Measurements from ENCODE around the gene CRACR2A.
A peak's percentile ranks its signal among the peaks of the same experiment; 100 is the strongest.

The CRACR2A gene

DNA sequence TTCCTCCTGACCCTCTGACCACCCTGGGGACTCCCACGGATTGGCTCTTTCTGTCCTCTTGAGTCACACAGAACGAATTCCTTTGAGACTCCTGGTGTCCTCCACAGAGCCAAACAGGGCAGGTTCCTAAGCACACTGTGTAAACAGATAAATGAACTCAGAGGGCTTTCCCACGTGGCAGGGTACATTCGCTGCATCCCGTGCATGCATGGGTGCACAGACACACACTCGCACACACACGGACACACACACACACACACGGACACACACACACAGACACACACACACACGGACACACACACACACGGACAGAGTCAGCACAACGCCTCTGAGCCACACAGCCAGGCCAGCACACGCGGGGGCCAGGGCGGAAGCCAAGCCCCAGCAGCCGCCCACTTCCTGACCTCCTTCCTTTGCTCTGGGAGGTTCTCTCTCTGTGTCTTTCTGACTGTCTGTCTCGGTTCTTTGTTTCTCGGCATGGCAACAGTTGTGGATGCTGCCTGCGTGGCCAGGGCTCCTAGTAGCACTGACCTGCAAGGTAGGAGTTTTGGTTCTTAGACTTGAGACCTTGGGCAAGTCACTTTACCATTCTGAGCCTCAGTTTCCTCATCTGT, 706 bp downstream of the CRACR2A start:
- peak; percentile 52 for DNase-seq (ENCODE audit: low read depth)

DNA sequence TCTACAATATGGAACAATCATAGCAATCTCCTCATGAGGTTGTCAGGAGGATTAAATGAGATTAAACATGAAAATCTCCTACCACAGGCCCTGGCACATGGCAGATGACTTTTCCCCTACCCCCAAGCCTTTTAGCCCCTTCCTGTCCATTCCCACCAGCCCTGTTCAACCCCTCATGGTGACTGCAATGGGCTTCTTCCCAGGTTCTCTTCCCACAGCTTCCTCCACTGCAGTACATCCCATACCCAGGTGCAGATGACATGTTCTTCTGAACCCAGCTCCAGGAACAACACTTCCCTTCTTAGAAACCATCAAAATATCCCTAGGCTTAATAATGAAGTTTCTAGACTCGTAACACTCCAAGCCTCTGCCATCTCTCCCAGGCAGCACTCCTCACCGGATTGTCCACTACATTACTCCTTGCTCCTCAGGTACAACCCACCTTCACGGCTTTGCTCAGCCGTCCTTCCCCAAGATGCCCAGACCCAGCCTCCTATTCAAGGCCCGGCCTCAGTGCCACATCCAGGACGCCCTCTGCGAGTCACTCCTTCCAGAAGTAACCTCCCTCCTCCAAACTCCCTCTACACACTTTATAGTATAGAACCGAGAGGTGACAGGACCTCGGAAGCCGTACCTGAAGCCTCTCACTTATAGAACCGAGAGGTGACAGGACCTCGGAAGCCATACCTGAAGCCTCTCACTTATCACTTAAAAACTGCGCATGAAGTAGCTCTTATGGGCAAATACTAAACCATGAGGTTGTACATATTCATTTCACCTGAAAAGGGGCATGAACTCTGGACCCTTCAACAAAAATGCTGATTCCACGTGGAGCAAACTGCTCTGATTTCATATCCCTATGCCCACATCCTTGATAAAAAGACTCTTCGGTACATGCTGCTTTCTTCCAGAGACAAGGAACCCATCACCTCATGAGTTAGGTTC, 1.5 kb downstream of the CRACR2A start:
- no peak for DNase-seq (ENCODE audit: low read depth)

DNA sequence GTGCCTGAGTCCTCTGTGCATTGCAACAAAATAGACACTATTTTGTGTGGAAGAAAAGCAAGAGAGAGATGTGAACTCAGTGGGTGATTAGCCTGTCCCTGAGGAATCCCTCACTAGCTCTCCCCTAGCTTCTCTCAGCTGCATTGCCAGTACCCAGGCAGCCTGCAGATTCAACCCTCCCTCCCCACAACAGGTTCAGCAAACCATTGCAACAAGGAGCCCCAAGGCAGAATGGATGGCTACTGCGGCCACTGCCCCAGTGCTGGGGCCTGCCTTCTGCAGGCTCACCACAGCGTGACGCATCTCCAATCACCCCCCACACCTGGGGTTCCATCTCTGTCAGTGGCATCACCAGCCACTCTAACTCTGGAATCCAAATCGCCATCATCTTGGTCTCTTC, 2.3 kb downstream of the CRACR2A start:
- DNase-seq (ENCODE audit: low read depth): no peak

DNA sequence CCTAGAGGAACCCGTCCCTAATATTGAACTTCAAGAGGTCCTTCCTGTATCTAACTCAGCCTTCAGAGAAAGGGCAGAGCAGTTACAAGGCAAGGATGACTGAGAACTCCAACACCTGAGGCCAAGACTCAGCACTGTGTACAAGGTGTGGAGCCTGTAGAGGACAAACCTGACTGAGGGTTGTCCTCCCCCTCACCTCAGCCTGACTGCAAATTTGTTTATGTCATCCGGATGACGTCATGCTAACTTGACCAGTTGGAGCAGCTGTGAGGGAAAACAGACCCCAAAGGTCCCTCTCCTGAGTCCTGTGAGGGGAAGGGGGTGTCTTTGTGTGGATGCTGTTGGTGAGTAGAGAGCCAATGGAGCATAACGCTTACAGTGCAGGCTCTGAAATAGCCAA, 4.3 kb downstream of the CRACR2A start:
- no peak for DNase-seq (ENCODE audit: low read depth)

DNA sequence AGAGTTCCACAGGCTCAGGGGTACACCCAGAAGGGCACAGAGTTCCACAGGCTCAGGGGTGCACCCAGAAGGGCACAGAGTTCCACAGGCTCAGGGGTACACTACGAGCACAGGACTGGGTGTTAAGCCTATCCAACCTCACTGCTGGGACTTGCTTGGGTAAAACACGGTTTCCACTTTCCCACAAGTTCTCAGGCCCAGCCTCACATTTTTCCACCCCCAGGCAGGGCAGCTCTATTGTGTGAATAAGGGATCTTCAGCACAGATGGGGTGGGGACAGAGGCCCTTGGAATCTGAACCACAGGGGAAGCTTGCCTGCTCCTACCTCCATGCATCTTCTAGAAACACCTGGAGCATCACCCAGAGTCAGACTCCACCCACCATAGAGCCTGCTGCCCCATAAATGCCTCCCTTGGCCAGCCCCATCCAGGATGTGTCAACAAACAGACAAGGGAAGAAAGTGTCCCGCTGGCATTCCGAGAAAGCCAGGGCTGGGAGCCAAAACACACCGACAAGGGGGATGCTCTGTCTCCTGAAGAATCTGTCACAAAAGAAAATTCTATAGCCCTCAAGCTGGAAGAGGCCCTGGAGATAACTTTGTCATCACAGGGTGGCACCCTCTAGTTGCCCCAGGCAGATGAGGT, 4.8 kb downstream of the CRACR2A start:
- no peak for DNase-seq (ENCODE audit: low read depth)

DNA sequence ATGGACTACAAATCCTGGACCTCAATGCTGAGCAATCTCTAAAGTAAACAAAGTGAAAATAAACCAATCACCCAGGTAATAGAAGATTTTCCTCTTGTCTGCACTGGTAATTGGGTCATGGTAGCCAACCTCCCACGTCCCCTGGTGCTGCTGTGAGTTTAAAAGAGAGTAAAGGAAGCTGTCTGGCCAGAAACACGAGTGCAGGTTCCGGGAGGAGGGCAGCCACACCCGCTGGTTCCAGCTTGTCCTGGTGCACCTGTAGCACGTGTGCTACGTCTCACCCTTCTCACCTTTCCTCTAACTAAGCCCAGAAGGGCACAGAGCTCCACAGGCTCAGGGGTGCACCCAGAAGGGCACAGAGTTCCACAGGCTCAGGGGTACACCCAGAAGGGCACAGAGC, 5.4 kb downstream of the CRACR2A start:
- no peak for DNase-seq (ENCODE audit: low read depth)

DNA sequence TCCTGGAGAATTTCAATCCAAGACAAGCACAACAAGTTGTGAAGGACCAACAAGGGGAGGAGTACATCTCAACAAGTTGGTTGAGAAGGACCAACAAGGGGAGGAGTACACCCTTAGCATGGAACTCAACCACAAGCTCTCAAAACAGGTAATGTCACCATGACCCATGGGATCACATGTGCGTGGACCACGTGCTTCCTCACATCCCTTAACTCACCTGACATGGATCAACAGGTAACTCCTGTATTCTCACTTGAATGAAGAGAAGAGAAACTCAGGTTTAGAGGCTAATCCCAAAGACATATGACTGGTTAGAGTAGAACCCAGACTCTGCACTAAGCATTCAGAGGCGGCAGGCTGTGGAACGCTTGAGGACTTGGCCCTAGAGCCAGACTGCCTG, 6.2 kb downstream of the CRACR2A start:
- DNase-seq (ENCODE audit: low read depth): no peak

DNA sequence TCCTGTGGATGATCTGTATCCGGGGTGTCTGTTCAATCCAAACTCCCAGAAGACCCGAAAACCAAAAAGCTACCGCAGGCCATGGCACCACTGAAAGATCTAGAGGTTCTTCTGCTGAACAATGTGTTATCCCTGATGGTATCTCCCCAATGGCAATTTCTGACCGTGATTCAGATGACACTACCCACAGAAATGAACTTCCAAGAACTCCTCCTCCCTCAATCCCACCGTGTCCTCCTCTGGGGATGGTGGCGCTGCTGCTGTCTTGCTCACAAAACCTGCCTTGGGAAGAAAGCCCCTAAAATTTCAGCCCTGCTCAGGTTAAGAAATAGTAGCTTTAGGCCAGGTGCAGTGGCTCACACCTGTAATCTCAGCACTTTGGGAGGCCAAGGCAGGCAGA, 7.8 kb downstream of the CRACR2A start:
- no peak for DNase-seq (ENCODE audit: low read depth)

DNA sequence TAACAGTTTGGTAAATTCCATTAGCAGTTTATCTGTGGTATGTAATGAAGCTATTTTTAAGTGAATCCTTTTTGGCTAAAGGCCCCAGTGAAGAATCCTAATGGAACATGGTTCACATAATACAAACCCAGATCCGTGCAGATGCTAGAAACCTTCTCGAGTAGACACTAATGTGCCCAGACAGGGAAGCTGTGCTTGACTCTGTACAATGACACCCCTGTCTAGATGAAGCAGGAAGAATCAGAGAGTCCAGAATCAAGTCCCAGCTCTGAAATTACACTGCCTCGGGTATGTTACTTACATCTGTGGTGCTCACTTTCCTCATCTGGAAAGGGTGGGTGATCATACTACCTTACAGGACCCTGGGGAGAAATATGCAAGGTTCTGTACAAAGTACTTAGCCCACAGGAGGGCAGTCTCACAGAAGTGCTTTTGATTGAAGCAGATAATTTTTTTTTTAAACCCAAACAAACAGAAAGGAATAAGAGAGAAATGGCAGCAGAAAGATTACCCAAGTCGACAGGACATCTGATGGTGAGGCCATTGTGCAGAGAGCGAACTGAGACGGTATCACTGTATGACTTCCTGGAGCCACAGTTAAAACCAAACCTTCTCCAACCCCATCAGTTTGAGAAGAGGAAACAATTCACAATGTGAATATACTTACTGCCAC, 8.5 kb downstream of the CRACR2A start:
- DNase-seq (ENCODE audit: low read depth): no peak

DNA sequence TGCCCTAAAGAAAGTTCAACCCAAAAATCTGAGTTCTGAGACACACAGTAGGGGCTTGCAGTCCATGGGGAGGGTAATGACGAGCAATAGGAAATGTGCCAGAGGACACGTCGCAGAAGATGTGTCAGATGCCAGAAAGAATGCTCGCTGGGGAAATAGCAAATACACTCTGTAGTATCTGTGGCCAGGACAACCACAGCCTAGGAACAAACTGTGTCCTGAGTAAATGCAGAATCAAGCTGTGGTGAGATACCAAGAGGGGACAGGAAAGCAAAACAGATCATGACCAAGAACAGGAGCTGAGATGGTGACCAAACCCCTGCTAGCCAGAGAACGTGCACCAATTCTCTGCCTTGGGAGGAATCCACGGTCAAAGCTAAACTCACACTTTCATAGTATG, 9.1 kb downstream of the CRACR2A start:
- DNase-seq (ENCODE audit: low read depth): no peak

DNA sequence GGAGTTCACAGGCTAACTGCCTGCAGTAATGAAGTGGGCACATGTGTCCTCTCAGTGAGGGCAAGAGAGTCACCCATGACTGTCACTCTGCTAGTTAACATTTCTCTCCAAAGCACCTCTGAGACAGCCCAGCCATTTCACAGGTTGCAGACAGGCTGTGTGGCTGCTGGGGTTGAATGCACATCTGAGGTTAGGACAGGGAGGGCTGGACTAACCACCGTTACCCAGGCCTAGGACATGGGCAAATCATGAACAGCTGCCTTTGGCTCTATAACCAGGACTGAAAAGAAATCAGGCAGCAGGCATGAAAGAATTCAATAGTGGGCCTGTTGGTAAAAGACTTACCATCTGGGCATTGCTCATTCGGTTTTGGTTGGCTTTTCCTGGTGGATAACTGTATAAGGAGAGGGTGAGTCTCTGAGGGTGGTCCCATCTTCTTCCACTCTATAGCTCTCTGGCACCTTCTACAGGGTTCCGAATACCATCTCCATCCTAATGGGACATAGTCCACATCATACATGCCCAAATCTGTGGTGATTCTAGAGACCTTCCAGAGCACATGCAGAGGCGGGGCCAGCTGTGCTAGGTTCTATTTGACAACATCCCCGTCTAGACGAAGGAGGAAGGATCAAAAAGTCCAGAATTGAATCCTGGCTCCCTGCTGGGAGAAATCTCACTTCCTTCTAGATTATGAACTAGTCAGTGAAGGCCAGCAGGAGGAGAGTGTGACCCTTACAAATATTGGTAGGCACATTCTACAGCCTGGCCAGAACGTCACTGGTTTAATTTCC, 10.8 kb downstream of the CRACR2A start:
- DNase-seq (ENCODE audit: low read depth): no peak

DNA sequence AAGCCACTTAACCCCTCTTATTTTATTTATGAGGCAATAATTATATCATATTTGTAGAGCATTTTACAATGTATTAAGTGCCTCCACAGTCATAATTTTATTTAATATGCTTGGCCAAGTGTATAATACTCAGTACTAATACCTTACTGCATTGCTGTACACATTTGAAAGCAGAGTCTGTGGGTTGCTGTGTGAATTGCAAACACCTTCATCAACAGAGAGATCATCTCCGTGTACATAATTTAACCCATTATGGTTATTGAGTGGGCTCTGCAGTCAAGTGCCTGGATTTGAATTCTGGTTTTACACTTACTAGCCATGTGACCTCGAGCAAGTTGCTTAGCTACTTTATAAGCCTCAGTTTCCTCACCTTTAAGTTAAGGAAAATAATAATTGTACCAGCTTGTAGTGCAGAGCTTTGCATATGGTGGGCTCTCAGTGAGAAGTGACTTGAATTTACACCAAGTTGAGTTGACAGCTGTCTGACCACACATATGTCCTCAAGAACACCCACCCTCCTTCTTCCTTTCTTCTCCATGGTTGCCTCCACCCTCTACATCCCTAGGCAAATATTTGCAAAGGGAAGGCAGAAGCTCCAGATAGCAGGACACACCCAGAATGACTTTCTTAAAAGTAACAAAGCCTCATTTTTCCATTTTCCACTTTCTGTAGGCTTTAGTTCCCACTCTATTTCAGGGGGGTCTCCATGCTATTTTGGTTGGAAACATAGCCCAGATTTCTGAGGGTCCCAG, 12.3 kb downstream of the CRACR2A start:
- DNase-seq (ENCODE audit: low read depth): no peak

DNA sequence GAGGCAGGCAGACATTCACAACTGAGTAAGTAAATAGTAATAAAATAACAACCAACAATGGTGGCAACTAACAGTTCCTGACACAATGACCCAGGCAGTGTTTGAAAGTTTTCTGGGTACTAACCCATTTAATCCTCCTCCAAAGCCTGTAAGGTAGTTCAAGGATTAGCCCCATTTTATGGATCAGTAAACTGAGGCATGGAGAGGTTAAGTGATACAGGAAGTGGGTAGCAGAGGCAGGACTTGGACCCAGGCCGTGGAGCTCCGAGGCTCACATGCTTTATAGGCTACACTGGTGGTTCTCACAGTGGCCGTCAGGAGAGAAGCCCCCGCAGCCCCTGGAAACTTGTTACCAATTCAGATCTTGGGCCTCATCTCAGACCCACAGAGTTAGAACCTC, 17.5 kb downstream of the CRACR2A start:
- no peak for DNase-seq (ENCODE audit: low read depth)

DNA sequence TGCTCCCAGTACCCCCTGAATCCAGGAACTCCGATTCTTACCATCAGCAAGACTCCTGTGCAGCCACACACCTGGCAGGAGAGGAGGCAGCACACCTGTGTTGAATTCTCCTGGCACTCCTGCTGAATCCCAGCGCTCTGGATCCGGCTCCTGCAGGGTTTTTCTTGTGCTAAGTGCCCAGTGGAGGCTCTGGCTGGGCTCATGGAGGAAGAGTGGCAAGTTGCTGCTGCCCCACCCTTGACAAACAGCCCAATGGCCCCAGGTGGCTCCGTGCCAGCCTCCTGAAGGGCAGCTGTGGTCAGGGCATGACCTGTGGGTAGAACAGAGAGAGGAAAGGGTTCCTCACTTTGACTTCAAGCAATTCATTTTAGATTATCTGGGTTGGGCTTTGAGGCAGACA, 20.0 kb downstream of the CRACR2A start:
- no peak for DNase-seq (ENCODE audit: low read depth)

DNA sequence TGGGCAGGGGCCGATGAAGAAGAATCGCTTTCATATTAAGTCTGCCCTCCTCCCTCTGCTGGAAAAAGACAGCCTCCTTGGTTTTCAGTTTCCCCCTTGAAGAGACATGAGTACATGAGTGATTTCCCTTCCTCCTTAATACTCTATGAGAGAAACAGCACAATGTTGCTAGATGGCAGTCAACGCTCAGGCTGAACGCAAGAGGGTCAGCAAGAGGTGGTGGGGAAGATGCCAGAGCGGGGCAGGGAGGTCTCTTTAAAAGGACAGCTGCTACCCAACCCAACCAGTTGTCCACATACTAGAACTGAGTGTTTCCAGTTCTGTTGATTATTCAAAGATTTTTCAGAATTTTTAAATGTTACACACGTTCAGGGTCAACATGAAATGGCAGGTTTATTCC, 22.8 kb downstream of the CRACR2A start:
- no peak for DNase-seq (ENCODE audit: low read depth)

DNA sequence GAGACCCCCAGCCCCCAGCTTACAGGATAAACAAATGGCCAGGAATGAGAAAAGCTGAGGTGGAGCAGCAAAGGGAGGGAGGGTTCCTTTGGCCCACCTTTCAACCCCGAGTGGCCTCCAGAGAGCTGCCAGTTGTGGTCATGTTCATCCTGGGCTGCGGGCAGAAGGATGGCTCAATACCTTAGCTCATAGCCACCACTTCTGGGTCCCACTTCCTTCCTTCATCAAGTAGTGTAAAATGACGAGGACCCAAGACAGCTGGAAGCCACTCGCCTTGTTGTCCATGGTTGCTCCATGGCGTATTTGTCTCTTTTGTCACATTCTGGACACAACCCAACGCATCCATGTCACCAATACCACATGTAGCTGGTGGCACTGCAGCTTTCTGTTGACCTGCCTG, 24.2 kb downstream of the CRACR2A start:
- no peak for DNase-seq (ENCODE audit: low read depth)

DNA sequence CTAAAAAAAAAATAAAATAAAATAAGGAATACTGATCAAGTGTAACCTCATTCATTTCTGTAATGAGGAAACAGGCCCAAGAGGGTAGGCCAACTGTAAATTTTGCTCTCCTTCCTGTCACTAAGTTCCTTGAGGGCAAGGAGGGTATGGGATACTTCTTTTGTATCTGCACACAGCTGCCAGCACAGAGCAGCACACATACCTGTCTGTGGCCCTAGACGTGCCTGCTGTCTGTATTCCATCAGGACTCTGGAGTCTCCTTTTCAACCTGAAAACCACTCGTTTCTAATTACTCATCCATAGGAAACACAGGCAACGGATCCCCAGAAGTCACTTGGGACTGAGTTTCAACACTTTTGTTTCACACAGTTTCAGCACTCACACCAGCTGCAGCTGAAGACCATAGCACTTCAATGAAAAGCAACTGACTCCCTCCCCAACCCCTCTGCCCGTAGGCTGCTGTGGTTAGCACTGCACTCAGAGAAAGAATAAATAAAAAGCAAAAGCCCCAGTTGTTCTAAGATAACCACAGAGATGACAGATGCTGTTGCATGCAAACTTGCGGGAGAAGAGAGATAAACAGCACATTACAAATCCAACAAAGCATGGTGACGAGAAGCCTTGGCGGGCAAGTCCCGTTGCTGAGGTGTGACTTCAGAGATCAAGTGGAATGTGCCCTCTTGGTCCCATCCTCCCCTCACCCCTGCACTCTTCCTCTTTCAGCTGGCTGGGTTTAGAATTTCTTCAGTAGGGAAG, 24.9 kb downstream of the CRACR2A start:
- peak; percentile 15 for DNase-seq (ENCODE audit: low read depth)

DNA sequence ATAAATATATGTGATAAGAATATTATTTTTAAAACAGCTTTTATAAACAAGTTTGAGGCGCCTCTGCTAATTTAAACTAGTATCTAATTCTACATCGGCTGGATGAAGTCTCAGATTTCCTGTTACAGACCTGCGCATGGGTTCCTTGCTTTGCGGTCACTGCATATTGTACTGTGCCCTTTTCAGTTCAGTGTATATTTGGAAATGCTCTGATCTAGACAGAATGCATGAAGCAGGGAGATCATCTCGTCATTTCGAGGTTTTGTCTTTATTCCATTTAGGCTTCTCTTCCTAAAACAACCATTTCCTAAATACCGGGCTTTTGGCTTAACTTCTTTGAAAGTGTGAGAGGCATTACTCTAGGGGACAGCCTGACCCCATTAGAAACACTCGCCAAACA, 25.6 kb downstream of the CRACR2A start:
- DNase-seq (ENCODE audit: low read depth): no peak

DNA sequence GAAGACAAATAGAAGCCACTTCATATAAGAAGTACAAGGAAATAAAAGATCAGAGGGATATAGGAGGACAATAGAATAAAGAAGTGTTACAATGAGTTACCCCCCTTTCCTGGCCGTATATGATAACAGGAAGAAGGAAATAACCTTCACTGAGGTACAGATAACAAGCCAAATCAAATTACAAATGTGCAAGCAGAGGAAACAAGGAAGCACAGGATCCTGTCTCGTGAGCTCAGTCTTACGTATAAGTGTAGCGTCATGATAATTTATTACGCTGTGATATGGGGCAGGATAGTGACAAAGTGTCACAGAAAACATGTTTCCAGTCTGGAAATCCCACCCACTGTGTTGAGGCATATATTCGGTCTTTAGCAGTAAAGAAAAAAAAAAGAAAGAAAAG, 26.5 kb downstream of the CRACR2A start:
- DNase-seq (ENCODE audit: low read depth): no peak

DNA sequence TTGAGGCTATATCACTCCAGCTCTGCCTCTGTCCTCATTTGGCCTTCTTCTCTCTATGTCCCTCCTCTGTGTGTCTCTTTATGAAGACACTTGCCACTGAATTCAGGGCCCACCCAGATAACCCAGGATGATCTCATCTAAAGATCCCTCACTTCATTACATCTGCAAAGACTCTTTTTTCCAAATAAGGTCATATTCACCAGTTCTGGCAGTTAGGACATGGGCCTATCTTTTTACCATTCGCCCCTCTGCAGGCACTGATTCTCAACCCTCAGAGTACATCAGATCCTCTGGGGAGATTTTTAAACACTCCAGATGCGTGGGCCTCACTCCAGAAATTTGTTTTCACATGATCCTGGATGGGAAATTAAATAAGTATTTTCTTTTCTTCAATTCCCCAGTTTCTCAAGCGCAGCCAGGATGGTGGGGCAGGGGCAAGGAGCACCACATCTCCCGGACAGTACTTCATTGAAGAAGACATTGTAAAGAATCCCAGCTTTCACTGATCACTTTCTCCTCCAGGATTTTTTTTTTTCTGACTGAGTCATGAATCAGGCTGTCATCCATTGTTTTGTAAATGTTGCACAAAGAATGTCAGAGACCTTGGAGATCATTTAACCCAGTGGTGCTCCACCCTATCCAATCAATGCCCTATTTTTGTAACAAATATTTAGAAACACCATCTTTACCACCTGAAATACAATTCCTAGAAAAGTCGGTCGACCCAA, 27.4 kb downstream of the CRACR2A start:
- no peak for DNase-seq (ENCODE audit: low read depth)
